Retinal pigment epithelial cell (primary cell): ENCODE results near the gene POLE.

Source experiments
- DNase-seq: peaks from one replicate; pipeline ENCODE4 v3.0.0-alpha.2; 2010; ENCODE audit warnings: low read depth
- H3K4me3 ChIP-seq: 2 replicates; pipeline ENCODE4 v1.5.1; 2011; ENCODE audit warnings: mild to moderate bottlenecking, low read length, control low read depth, moderate library complexity
- CTCF ChIP-seq: conservative IDR thresholded peaks from 2 replicates; pipeline ENCODE4 v1.5.1; 2011; ENCODE audit warnings: low read depth, low read length, control low read depth, inconsistent platforms

POLE gene

GRCh38 chr12:132581348-132582057 lies 105.6 kb downstream of the POLE start:
- no peak for DNase-seq
- H3K4me3 ChIP-seq: no peak overlapping the region
- TF ChIP-seq CTCF: no peak

GRCh38 chr12:132580701-132581292 lies 106.3 kb downstream of the POLE start:
- DNase-seq: no peak
- H3K4me3 ChIP-seq: no peak overlapping the region
- TF ChIP-seq CTCF: no peak

- H3K4me3 ChIP-seq: no peak overlapping the region
- no peak for TF ChIP-seq CTCF
- DNase-seq: no peak
Observed at GRCh38 chr12:132579744-132580143, 107.4 kb downstream of the POLE start.

GRCh38 chr12:132578826-132579225 lies 108.3 kb downstream of the POLE start:
- H3K4me3 ChIP-seq: no peak overlapping the region
- DNase-seq: no peak
- no peak for TF ChIP-seq CTCF

- DNase-seq: no peak
- no peak for TF ChIP-seq CTCF
- no peak overlapping the region for H3K4me3 ChIP-seq
Observed at GRCh38 chr12:132578118-132578517, 109.0 kb downstream of the POLE start.

GRCh38 chr12:132577191-132577920 lies 109.8 kb downstream of the POLE start:
- TF ChIP-seq CTCF: no peak
- no peak for DNase-seq
- H3K4me3 ChIP-seq: no peak overlapping the region
